Trophoblast cell (in vitro differentiated cells and primary cell): ENCODE measurements around the gene GPR84.
A peak's percentile ranks its signal among the peaks of the same experiment; 100 is the strongest.

Experiments
- DNase-seq, 2 donors: peaks; one replicate each; pipeline ENCODE4 v3.0.0-alpha.2; 2016
- H2AFZ ChIP-seq: 2 replicates; pipeline ENCODE4 v1.6.1; 2013; ENCODE audit warnings: low read length, moderate library complexity, mild to moderate bottlenecking; ENCODE audit not compliant: insufficient read depth, poor library complexity
- H2AK5ac ChIP-seq: 2 replicates; pipeline ENCODE4 v1.6.1; 2013; ENCODE audit warnings: mild to moderate bottlenecking, low read length
- H2BK120ac ChIP-seq: 2 replicates; pipeline ENCODE4 v1.6.1; 2013; ENCODE audit warnings: low read length, mild to moderate bottlenecking, moderate library complexity; ENCODE audit not compliant: insufficient read depth, poor library complexity
- H2BK12ac ChIP-seq: 2 replicates; pipeline ENCODE4 v1.6.1; 2013; ENCODE audit warnings: mild to moderate bottlenecking, low read length, moderate library complexity
- H2BK5ac ChIP-seq: 2 replicates; pipeline ENCODE4 v1.6.1; 2013; ENCODE audit warnings: low read length, low read depth, moderate library complexity, mild to moderate bottlenecking; ENCODE audit not compliant: poor library complexity
- H3K14ac ChIP-seq: 2 replicates; pipeline ENCODE4 v1.6.1; 2013; ENCODE audit warnings: mild to moderate bottlenecking, low read length
- H3K18ac ChIP-seq: 2 replicates; pipeline ENCODE4 v1.6.1; 2013; ENCODE audit warnings: mild to moderate bottlenecking, low read length
- H3K23ac ChIP-seq: 2 replicates; pipeline ENCODE4 v1.6.1; 2013; ENCODE audit warnings: low read length
- H3K27ac ChIP-seq: 2 replicates; pipeline ENCODE4 v1.5.1; 2013; ENCODE audit warnings: low read depth, mild to moderate bottlenecking, inconsistent platforms, low read length, moderate library complexity
- H3K27me3 ChIP-seq: 2 replicates; pipeline ENCODE4 v1.6.1; 2013; ENCODE audit warnings: inconsistent platforms, mild to moderate bottlenecking, low read length, moderate library complexity; ENCODE audit not compliant: insufficient read depth
- H3K36me3 ChIP-seq, 2 experiments: 1 replicate in 1 of 2; 2 replicates in 1 of 2; pipeline ENCODE4 v1.6.1; 2013; ENCODE audit warnings: low read length in 2 of 2, mild to moderate bottlenecking in 2 of 2, moderate library complexity in 1 of 2; ENCODE audit not compliant: insufficient read depth in 2 of 2, control insufficient read depth in 1 of 2
- H3K4ac ChIP-seq: 2 replicates; pipeline ENCODE4 v1.6.1; 2013; ENCODE audit warnings: low read depth, mild to moderate bottlenecking, low read length, moderate library complexity
- H3K4me1 ChIP-seq, 2 experiments: 1 replicate in 1 of 2; 2 replicates in 1 of 2; pipeline ENCODE4 v1.6.1; 2013; ENCODE audit warnings: low read length in 2 of 2, mild to moderate bottlenecking in 2 of 2, moderate library complexity in 1 of 2; ENCODE audit not compliant: insufficient read depth in 2 of 2, control insufficient read depth in 1 of 2
- H3K4me2 ChIP-seq: 2 replicates; pipeline ENCODE4 v1.6.1; 2013; ENCODE audit warnings: inconsistent platforms, mild to moderate bottlenecking, low read length, moderate library complexity
- H3K4me3 ChIP-seq: 2 replicates; pipeline ENCODE4 v1.5.1; 2013; ENCODE audit warnings: mild to moderate bottlenecking, low read depth, low read length, inconsistent platforms
- H3K79me1 ChIP-seq: one replicate; pipeline ENCODE4 v1.6.1; 2013; ENCODE audit warnings: low read length
- H3K79me2 ChIP-seq: 2 replicates; pipeline ENCODE4 v1.6.1; 2013; ENCODE audit warnings: low read length, mild to moderate bottlenecking; ENCODE audit not compliant: control insufficient read depth, insufficient read depth, poor library complexity
- H3K9ac ChIP-seq: 2 replicates; pipeline ENCODE4 v1.6.1; 2013; ENCODE audit warnings: mild to moderate bottlenecking, low read length
- H3K9me3 ChIP-seq: 2 replicates; pipeline ENCODE4 v1.6.1; 2013; ENCODE audit warnings: low read depth, mild to moderate bottlenecking, control low read depth, inconsistent platforms, low read length; ENCODE audit not compliant: insufficient read depth
- H4K12ac ChIP-seq: 2 replicates; pipeline ENCODE4 v1.6.1; 2013; ENCODE audit warnings: low read depth, mild to moderate bottlenecking, low read length, moderate library complexity
- H4K8ac ChIP-seq: 2 replicates; pipeline ENCODE4 v1.6.1; 2013; ENCODE audit warnings: low read depth, mild to moderate bottlenecking, low read length, moderate library complexity
- H4K91ac ChIP-seq: one replicate; pipeline ENCODE4 v1.6.1; 2013; ENCODE audit warnings: low read depth, mild to moderate bottlenecking, low read length, moderate library complexity
- WGBS: extraction: QIAGEN DNeasy Blood & Tissue Kit; methylation state at CpG from one replicate; pipeline ENCODE4 v1.1.7; 2013; ENCODE audit warnings: missing lambda C conversion rate; ENCODE audit not compliant: insufficient read length, insufficient coverage; ENCODE audit errors: extremely low coverage; 5-methylcytosine and 5-hydroxymethylcytosine counted together

GPR84 gene

DNA sequence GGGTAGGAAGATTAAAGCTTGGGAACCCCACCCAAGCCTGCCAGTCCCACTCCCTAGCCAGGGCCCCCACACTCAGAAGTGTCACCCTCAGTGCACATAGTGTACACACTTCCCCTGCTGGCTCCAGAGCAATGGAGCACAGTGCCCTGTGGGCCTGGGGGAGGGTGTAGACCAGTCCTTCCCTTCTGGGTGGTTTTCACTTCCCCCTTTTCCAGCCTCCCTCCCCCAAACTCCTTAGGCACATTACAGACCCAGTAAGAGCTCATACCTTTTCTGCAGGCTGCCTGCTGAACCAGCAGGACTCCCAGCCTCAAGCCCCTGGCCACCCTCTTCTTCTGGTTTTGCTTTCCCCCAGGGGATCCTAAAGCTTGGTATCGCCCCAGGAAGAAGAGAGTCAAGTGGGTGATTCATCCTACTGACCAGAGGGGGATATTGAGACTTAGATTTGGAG is 20.3 kb upstream of the GPR84 start, which contains the start of gene ZNF385A:
Gene ZNF385A, minus strand, starts transcription at position 143 of the 451 bp plus-strand sequence. CDS start 219 bp downstream, outside the sequence.
- no peak for DNase-seq
- peak within 1 kb of the TSS; percentile 27 for H3K4me2 ChIP-seq
- peak within 1 kb of the TSS; percentile 92 for H2AK5ac ChIP-seq
- no peak within 1 kb of the TSS for H3K23ac ChIP-seq
- peak within 1 kb of the TSS; percentile 81 for H3K27ac ChIP-seq
- H3K4ac ChIP-seq = peak within 1 kb of the TSS; percentile 61
- H3K36me3 ChIP-seq = peaks cover 3 to 7% of the 10 kb centered on the region in 2 experiments
- H3K9ac ChIP-seq = no peak within 1 kb of the TSS
- H3K14ac ChIP-seq = peak within 1 kb of the TSS; percentile 93
- peak within 1 kb of the TSS; percentile 84 for H2BK5ac ChIP-seq
- peaks cover 45% of the 10 kb centered on the region for H3K79me1 ChIP-seq
- H4K8ac ChIP-seq = peak within 1 kb of the TSS; percentile 71
- peak within 1 kb of the TSS; percentile 81 for H3K18ac ChIP-seq
- peak within 1 kb of the TSS; percentile 65 for H4K12ac ChIP-seq
- H3K27me3 ChIP-seq = no peaks in the 10 kb centered on the region
- H2AFZ ChIP-seq = peak within 1 kb of the TSS; percentile 43
- peak within 1 kb of the TSS; percentile 11 for H2BK12ac ChIP-seq
- H3K79me2 ChIP-seq = peaks cover 10% of the 10 kb centered on the region
- no peak within 1 kb of the TSS for H3K4me3 ChIP-seq
- H4K91ac ChIP-seq = peak within 1 kb of the TSS; percentile 96
- peaks cover 50 to 53% of the 10 kb centered on the region in 2 experiments for H3K4me1 ChIP-seq
- peak within 1 kb of the TSS; percentile 54 for H2BK120ac ChIP-seq
- no peaks in the 10 kb centered on the region for H3K9me3 ChIP-seq
- no CpG with 5 or more reads among the region's 1 CpG for WGBS

DNA sequence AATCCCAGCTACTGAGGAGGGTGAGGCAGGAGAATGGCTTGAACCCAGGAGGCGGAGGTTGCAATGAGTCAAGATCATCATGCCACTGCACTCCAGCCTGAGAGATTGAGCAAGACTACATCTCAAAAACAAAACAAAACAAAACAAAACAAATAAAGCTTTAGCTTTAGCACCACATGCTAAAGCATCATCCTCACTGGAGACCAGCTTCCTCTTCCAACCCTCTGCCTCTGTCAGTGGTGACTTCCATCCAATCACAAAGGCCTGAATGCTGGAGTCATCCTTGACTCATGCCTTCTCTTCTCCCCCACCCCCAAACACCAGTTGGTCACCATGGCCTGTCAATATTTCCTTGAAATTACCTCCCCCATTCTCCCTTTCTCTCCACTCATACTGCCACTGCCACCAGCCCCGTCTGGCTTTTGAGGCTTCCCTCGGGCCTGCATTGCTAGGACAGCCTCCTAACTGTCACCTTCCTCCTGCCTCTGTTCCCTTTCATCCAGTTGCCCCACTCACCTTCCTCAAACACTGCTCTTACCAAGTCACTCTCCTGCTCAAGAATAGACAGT is 18.8 kb upstream of the GPR84 start:
- no peak overlapping the region for H3K9ac ChIP-seq
- no peak overlapping the region for H2AFZ ChIP-seq
- H4K91ac ChIP-seq = no peak overlapping the region
- no peak overlapping the region for H4K12ac ChIP-seq
- H4K8ac ChIP-seq = no peak overlapping the region
- no CpG with 5 or more reads among the region's 3 CpGs for WGBS
- no peak overlapping the region for H3K4me2 ChIP-seq
- no peak overlapping the region for H3K18ac ChIP-seq
- no peak overlapping the region for H2BK5ac ChIP-seq
- H3K36me3 ChIP-seq = peaks cover 4 to 7% of the 10 kb centered on the region in 2 experiments
- no peak overlapping the region for H3K27ac ChIP-seq
- peaks cover 39 to 45% of the 10 kb centered on the region in 2 experiments for H3K4me1 ChIP-seq
- peaks cover 33% of the 10 kb centered on the region for H3K79me1 ChIP-seq
- no peak overlapping the region for H3K23ac ChIP-seq
- DNase-seq = peak; percentile 84 to 85
- no peak overlapping the region for H3K4ac ChIP-seq
- H2AK5ac ChIP-seq = no peak overlapping the region
- no peak overlapping the region for H3K4me3 ChIP-seq
- no peak overlapping the region for H2BK120ac ChIP-seq
- no peak overlapping the region for H2BK12ac ChIP-seq
- peaks cover 10% of the 10 kb centered on the region for H3K79me2 ChIP-seq
- H3K9me3 ChIP-seq = no peaks in the 10 kb centered on the region
- no peaks in the 10 kb centered on the region for H3K27me3 ChIP-seq
- peak overlapping the region; percentile 22 for H3K14ac ChIP-seq

DNA sequence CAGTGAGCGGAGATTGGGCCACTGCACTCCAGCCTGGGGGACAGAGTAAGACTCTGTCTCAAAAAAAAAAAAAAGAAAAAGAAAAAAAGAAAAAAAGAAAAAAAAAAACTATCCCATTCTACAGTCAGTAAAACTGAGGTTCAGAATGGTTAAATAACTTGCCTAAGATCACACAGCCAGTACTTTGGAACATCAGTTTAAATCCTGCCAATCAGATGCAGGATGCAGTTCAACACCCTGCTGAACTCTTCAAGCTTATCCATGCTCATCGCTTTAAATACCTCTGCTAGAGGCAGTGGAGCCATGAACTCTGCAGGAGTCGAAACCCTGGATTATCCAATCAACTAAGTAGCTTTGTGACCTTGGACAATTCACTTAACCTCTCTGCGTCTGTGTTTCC is 16.9 kb upstream of the GPR84 start:
- no peak overlapping the region for H4K91ac ChIP-seq
- H3K27me3 ChIP-seq = no peaks in the 10 kb centered on the region
- H2AFZ ChIP-seq = no peak overlapping the region
- peaks cover 25 to 34% of the 10 kb centered on the region in 2 experiments for H3K4me1 ChIP-seq
- H2BK12ac ChIP-seq = no peak overlapping the region
- no peak overlapping the region for H3K9ac ChIP-seq
- no peak overlapping the region for H2BK5ac ChIP-seq
- no peak overlapping the region for H4K12ac ChIP-seq
- peaks cover 18% of the 10 kb centered on the region for H3K79me1 ChIP-seq
- WGBS = no CpG with 5 or more reads among the region's 4 CpGs
- H4K8ac ChIP-seq = no peak overlapping the region
- no peak overlapping the region for H3K4me2 ChIP-seq
- no peak overlapping the region for H3K18ac ChIP-seq
- H3K79me2 ChIP-seq = peaks cover 3% of the 10 kb centered on the region
- H2BK120ac ChIP-seq = no peak overlapping the region
- no peaks in the 10 kb centered on the region for H3K9me3 ChIP-seq
- no peak overlapping the region for H3K23ac ChIP-seq
- H3K4me3 ChIP-seq = no peak overlapping the region
- no peak for DNase-seq
- no peak overlapping the region for H3K4ac ChIP-seq
- H3K27ac ChIP-seq = no peak overlapping the region
- H3K36me3 ChIP-seq = peaks cover 19 to 22% of the 10 kb centered on the region in 2 experiments
- H3K14ac ChIP-seq = no peak overlapping the region
- no peak overlapping the region for H2AK5ac ChIP-seq

DNA sequence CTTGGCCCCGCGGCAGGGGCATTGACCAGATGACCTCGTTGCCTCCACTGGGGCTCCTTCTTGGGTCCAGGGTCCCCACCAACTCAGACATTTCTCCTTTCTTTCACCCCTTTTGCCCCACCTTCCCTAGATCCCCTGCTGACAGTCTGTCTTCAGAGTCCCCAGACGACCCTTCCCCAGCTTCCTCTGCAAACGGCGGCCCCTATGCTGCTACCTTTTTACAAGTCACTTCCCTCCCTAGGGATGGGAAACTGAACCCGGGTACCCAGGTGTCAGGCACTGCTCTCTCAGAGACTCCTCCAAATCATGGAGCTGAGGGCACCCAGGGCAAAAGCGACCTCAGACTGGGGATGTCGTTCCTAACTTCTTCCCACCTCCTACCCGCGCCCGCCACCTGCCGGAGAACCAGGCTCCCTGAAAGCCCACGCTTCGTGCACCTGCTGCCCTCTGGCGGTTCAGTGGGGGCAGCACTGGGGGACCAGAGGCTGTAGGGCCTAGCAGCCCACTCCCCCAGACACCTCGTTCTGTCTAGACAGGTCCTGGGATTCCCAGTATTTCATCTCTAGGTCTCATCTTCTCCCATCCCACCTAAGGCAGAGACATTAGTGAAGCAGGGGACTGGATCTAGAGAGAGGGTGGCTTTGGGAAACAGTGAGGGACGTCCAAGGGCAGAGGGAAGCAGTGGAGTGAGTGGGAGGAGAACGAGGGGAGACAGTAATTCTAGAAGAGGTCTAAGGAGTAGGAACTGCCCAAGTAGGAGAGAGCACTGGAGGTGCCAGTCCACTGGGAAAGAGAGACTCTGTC is 15.3 kb upstream of the GPR84 start:
- Histone ChIP-seq H4K12ac (no peak overlapping the region), H3K27me3 (no peaks in the 10 kb centered on the region), H2AK5ac (no peak overlapping the region), H2AFZ (no peak overlapping the region), H3K4me3 (no peak overlapping the region), H3K23ac (no peak overlapping the region), H3K4me1 (peaks cover 11 to 20% of the 10 kb centered on the region in 2 experiments), H3K9me3 (no peaks in the 10 kb centered on the region), H3K4ac (no peak overlapping the region), H4K8ac (peak overlapping the region; percentile 18), H3K79me2 (no peaks in the 10 kb centered on the region), H2BK5ac (no peak overlapping the region), H3K14ac (no peak overlapping the region), H3K4me2 (peak overlapping the region; percentile 62), H3K18ac (peak overlapping the region; percentile 48), H3K9ac (peak overlapping the region; percentile 12), H3K27ac (no peak overlapping the region), H2BK12ac (peak overlapping the region; percentile 3), H3K79me1 (peaks cover 7% of the 10 kb centered on the region), H2BK120ac (no peak overlapping the region), H4K91ac (peak overlapping the region; percentile 15), H3K36me3 (peaks cover 31 to 36% of the 10 kb centered on the region in 2 experiments)
- no CpG with 5 or more reads among the region's 19 CpGs for WGBS
- DNase-seq = peak; percentile 90 to 96
